MV-4-11 (cell line): ENCODE data around the gene PKN2.

Experiments used
- DNase-seq: peaks from one replicate; lab custom pipeline; 2025; lab: John Stamatoyannopoulos, UW

The PKN2 gene

GRCh38 chr1:88683541-88684481 is at the start of gene PKN2:
Gene PKN2, plus strand, starts transcription at chr1:88684273. Its CDS starts 308 bp downstream, at chr1:88684581.
- peak; percentile 98 for DNase-seq

- DNase-seq = no peak
These were observed 49.5 kb upstream of the PKN2 start for GRCh38 chr1:88634538-88634937.

GRCh38 chr1:88640060-88640459 is 44.0 kb upstream of the PKN2 start:
- DNase-seq = no peak

- DNase-seq = no peak
These were observed 38.2 kb upstream of the PKN2 start for GRCh38 chr1:88645886-88646285.

GRCh38 chr1:88646476-88647248 is 37.4 kb upstream of the PKN2 start:
- no peak for DNase-seq

- DNase-seq = peak; percentile 76
These were observed 36.8 kb upstream of the PKN2 start for GRCh38 chr1:88647249-88647645.

- DNase-seq = no peak
These were observed 36.2 kb upstream of the PKN2 start for GRCh38 chr1:88647749-88648415.

- no peak for DNase-seq
These were observed 35.4 kb upstream of the PKN2 start for GRCh38 chr1:88648706-88649105.

- DNase-seq = no peak
These were observed 34.1 kb upstream of the PKN2 start for GRCh38 chr1:88649932-88650331.

GRCh38 chr1:88650676-88651418 is 33.2 kb upstream of the PKN2 start:
- DNase-seq = no peak

GRCh38 chr1:88655140-88655539 is 28.9 kb upstream of the PKN2 start:
- DNase-seq = no peak

GRCh38 chr1:88655685-88656299 is 28.3 kb upstream of the PKN2 start:
- peak; percentile 19 for DNase-seq

- no peak for DNase-seq
These were observed 25.7 kb upstream of the PKN2 start for GRCh38 chr1:88658419-88658818.

GRCh38 chr1:88659552-88659951 is 24.5 kb upstream of the PKN2 start:
- no peak for DNase-seq

- no peak for DNase-seq
These were observed 22.9 kb upstream of the PKN2 start for GRCh38 chr1:88661188-88661587.

- DNase-seq = no peak
These were observed 21.9 kb upstream of the PKN2 start for GRCh38 chr1:88661951-88662699.

- no peak for DNase-seq
These were observed 21.4 kb upstream of the PKN2 start for GRCh38 chr1:88662723-88663122.

GRCh38 chr1:88668405-88668804 is 15.7 kb upstream of the PKN2 start:
- DNase-seq = no peak

GRCh38 chr1:88670462-88670861 is 13.6 kb upstream of the PKN2 start:
- DNase-seq = no peak

GRCh38 chr1:88673446-88673845 is 10.6 kb upstream of the PKN2 start:
- DNase-seq = no peak

- no peak for DNase-seq
These were observed 5.7 kb upstream of the PKN2 start for GRCh38 chr1:88678405-88678804.
